ENCODE results near the gene ANKRD27.
"Not testable (repeated sequence)": the region's sequence is repeated elsewhere in the genome, so short reads cannot be mapped to it uniquely, and the experiment has no call there.

ANKRD27 gene

DNA sequence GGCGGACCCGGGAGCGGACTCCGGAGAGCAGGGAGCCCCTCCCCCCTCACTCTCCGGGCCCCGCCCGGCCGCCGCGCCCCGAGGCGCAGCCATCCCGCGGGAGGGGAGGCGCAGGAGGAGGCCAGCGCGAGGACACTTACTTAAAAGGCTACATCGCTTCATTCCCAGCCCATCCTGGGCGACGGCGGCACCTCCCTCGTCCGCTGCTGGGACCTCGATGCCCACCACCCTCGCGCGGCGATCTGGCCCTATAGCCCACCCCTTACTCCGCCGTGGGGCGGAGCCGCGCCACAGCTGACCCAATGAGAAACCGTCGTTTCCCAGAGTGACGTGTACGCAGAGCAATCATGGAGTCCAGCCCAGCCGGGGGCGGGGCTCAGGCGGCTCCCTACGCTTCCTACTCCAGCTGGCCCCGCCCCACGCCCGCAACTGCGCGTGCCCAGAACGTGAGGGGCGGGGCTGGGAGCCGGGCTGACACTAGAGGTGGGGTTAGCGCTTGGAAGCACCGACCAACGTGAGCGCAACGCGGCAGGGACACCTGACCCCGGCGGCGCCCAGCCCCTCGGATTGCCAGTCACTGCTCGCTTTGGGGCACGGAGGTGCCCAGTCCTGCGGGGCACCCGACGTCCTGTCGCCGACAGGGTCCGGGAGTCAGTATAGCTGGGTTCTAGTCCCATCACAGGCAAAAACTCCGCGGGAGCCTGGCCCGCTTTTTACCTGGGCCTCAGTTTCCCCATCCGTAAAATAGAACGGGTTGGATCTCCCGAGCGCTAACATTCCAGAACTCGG is at the start of gene ANKRD27:
TSS of gene ANKRD27 (minus strand) at position 250 of the 789 bp plus-strand sequence. CDS start 16,165 bp downstream, outside the sequence.
- peak; percentile 99 for DNase-seq (ENCODE audit: low spot score)

DNA sequence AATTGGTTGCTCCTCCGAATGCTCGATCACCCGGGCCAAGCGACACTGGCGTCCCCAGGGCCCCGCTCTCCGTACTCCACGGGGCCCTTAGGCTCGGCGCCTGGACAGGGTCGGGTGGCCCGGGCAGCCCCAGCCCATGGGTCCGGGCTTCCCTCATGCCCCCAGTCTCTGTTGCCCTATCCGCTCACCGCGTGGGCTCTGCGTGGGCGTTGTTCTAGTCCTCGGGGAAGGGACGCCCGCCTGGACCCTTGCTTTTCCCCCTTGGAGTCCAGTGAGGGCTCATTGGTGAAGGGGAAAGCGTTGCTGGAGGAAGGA is 45.9 kb upstream of the ANKRD27 start:
- no peak for DNase-seq (ENCODE audit: low spot score)

DNA sequence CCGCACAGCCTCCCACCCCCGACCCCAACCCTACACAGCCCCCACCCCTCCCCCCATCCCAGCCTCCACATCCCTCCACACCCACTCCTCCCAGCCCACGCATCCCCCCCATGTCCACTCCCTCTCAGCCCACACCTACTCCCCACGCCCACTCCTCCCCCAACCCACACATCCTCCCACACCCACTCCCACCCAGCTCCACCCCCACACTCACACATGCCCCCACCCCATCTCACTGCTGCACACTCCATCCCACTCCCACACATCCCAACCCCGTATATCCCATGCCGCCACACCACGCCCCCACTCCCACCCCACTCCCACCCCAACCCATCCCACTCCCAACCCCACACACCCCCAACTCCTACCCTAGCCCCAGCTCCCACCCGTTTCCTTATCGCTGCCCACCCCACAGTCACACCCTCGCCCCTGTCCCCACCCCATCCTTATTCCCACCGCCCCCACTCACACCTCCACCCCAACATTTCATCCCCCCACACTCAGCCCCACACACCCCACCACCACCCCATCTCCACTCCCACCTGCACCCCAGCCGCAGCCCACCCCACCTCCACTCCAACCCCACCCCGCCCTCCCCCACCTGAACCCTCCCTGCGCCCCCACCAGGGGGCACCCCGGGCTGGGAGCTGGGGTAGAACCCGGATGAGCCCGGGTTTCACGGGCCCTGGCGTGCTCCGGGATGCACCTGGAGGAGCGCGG is 45.4 kb upstream of the ANKRD27 start:
- DNase-seq (ENCODE audit: low spot score): no peak

DNA sequence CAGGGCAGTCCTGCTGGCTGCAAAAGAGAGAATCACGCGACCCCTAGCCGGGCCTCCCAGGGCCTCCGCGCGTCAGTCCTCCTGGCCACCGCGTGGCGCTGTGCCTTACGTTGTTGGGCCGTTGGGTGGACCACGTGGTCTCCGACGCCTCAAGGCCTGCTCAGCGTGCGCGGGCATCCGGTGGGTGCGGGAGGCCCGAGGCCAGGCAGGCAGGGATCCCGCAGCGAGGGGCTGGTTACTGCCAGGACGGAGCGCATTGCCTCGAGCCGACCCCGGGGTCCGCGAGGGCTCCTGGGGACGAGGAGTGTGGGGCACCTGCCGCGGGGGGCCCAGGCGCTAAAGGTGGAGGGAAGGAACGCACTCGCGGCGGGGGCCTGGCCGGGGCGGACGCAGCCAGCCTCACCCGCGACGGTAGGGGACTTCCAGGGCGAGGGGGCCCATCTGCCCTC is 44.7 kb upstream of the ANKRD27 start, which contains the start of gene TDRD12:
TSS of gene TDRD12 (plus strand) at position 157 of the 449 bp plus-strand sequence. CDS start 306 bp downstream, outside the sequence.
- DNase-seq (ENCODE audit: low spot score): no peak

DNA sequence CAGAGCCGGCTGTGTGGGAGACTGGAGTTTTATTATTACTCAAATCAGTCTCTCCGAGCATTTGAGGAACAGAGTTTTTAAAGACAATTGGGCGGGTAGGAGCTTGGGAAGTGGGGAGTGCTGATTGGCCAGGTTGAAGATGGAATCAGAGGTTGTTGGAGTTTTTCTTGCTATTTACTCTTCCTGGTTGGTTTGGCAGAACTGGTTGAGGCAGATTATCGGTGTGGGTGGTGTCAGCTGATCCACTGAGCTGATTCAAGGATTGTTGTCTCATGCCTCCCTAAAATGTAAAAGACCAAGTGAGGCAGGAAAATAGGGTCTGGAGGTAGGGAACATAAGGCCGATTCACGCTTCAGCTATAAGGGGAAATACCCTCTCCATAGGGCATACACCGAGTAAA is 43.3 kb upstream of the ANKRD27 start:
- DNase-seq (ENCODE audit: low spot score): no peak

DNA sequence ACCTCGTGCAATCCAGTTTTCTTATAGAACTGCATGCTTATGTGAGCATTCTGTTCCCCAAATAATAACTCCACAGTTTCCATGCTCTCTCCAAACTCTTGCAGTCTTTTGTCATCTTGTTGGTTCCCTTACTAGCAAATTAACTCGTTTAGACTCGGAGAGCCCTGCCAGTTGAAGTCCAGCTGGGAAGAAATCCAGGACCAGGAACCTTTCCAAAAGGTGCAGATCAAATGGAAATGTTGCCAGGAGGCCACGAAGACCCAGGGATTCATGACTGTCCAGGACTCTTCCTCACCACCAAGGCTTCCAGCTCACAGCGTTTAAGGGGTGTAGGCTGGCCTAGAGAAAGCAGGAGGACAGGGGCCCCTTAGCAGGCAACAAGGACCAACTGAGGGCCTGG is 42.5 kb upstream of the ANKRD27 start:
- DNase-seq (ENCODE audit: low spot score): no peak

DNA sequence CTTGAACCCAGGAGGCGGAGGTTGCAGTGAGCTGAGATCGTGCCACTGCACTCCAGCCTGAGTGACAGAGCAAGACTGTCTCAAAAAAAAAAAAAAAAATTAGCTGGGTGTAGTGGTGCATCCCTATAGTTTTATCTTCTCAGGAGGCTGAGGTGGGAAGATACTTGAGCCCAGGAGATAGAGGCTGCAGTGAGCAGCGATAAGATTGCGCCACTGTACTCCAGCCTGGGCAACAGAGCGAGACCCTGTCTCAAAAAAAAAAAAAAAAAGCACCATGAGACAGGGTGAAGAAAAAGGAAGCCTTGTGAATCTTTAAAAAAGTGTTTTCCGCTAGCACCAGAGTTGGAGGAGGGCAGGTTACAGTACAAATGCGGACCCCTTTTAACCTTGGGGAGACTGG is 41.2 kb upstream of the ANKRD27 start:
- DNase-seq (ENCODE audit: low spot score): not testable (repeated sequence)

DNA sequence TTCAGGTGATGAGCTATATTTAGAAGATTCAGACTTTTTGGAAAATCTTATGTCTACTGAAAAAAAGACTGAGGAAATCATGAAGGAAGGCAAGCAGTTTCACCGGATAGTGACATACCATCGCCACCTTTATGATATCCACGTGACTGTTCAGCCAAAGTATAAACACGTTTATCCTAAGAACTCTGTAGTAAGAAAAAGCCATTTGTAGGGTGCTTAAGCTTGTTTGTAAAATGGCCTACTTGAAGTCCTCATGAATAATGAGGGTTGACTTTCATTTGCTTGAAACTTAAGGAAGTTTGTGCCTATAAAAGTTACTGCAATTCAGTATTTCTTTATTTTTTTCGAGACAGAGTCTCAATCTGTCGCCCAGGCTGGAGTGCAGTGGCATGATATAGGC is 36.8 kb upstream of the ANKRD27 start:
- DNase-seq (ENCODE audit: low spot score): no peak

DNA sequence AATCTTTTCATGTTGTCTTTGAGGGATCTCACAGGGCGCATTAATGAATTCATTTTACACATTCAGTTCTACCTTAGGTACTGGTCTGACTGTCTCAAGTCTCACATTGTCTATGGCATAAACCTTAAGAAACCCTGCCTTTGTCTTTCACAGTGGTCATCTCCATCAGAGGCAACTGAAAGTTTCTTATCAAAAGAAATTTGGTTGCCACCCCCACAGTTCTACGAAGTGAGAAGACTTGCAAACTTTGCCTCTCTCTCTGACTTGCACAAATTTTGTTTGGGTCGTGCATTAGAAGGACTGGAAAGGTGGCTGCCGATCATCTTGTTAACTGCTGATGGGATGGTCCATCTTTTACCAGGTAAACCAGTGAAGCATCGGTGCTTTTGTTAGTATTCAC is 34.1 kb upstream of the ANKRD27 start:
- DNase-seq (ENCODE audit: low spot score): no peak

DNA sequence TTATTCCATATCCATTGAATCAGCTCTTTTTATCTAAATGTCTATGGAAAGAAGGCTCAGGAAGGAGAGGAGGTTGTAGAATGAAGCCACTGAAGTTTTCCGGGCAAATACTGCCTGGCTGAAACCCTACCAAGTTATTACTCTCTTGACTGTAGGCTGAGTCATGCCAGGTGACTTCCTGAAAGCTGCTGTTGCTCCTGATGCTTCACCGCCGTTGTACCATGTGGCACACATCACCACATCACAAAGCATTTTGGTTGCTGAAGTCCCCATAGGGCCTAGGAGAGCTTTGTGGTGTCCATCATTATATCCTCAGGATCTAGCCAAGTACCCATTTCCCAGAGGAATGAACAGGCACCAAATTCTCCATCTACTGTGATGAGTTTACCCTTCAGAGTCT is 33.5 kb upstream of the ANKRD27 start:
- no peak for DNase-seq (ENCODE audit: low spot score)

DNA sequence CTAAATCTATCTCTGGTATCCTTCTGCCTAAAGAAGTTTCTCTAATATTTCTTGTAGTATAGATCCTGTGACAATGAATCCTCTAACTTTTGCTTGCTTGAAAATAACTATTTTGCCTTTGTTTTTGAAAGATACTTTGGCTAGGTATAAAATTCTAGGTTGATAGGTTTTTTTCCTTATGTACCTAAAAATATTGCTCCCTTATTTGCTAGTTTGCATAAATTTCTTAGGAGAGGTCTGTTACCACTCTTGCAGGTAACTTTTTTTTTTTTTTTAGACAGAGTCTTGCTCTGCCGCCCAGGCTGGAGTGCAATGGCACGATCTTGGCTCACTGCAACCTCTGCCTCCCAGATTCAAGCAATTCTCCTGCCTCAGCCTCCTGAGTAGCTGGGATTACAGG is 29.0 kb upstream of the ANKRD27 start:
- DNase-seq (ENCODE audit: low spot score): not testable (repeated sequence)

DNA sequence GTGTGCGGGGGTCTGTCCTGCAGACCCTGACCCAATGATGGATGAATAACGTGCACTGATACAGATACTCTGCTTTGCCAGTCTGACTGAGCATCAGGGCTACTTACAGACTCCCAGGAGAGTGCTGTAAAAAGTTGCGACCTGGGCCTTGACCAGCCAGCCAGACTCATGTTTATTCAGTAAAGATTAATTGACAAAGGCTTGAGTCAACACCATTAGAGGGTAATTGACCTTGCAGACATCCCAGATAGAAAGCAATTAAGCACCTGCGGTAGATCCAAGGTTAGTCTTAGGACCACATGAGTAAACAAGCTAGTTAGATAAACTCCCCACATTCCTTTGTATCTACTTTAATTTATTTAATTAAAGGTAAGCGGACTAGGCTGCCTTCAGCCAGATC is 27.0 kb upstream of the ANKRD27 start:
- DNase-seq (ENCODE audit: low spot score): peak; percentile 71

DNA sequence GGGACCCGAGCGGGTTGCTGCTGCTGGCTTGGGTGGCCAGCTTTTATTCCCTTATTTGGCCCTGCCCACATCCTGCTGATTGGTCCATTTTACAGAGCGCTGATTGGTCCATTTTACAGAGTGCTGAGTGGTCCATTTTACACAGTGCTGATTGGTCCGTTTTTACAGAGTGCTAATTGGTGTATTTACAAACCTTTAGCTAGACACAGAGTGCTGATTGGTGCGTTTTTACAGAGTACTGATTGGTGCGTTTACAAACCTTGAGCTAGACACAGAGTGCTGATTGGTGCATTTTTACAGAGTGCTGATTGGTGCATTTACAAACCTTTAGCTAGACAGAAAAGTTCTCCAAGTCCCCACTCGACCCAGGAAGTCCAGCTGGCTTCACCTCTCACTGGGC is 25.1 kb upstream of the ANKRD27 start:
- not testable (repeated sequence) for DNase-seq (ENCODE audit: low spot score)

DNA sequence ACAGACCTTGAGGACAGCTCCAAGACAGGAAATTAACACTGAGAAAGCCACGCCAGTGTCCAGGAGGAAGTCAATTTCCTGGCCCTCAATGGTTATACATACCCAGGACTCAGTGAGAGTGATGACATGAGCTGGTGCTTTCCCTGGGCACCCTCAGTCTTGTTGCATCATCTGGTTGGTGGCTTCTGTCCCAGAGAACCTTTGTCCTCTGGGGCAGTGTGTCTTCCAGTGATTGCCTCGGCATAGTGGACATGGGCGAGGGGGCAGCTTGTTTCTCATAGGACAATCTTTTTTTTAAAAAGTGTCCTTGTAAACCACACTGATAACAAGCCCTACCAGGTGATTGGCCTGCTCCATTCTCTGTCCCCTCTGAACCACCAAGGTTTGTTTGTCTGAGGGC is 21.8 kb upstream of the ANKRD27 start:
- not testable (repeated sequence) for DNase-seq (ENCODE audit: low spot score)

DNA sequence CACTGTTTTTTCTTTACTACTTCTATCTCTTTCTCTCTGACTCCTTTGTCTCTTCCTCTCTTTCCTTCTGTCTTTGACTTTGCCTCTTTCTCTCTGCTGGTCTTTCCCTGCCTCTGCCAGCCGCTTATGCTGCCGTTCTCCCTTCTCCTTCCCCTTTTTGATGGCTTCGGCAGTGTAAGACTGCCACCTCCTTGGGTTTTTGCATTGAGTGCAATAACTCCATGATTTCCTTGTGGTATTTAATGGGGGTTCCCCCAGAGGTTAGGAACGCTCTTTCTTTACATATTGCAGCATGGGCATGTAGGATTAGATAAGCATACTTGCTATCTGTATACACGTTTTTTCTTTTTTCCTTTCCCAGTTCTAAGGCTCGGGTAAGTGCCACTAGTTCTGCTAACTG is 20.5 kb upstream of the ANKRD27 start:
- DNase-seq (ENCODE audit: low spot score): not testable (repeated sequence)

DNA sequence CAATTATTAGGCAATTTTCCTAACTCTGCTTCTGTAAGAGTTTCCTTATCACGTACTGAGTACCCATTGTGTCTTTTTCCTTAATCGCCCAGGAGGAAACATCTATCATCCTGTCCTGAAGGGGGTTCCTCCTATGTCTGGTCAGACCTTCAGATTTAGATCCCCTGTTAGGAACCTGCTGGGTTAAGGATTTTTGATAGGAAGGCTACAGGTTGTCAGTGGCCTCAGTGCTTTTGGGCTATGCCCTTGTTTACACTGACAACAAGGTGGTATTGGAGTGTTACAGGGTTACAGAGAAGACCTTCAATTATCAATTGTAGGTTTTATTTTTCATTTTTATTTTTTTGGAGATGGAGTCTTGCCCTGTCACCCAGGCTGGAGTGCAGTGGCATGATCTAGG is 19.9 kb upstream of the ANKRD27 start:
- not testable (repeated sequence) for DNase-seq (ENCODE audit: low spot score)

DNA sequence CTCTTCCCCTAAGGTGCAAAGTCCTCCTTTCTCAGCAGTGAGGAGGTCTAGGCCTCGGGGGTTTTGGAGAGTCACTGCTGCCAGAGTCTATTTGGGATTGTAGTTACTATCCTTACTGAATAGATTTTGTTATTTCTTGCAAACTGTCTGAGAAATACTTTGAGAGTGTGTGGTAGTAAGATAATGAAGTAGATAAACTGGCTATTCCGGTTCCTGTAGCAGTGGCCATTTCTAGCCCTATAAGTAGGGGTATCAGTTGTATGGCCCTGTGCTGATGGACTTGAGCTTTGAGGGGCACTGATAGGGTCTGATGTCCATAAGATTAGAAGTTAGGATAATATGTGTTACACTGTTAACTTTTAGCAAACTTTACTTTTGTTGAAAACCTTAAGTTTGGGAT is 19.3 kb upstream of the ANKRD27 start:
- not testable (repeated sequence) for DNase-seq (ENCODE audit: low spot score)

DNA sequence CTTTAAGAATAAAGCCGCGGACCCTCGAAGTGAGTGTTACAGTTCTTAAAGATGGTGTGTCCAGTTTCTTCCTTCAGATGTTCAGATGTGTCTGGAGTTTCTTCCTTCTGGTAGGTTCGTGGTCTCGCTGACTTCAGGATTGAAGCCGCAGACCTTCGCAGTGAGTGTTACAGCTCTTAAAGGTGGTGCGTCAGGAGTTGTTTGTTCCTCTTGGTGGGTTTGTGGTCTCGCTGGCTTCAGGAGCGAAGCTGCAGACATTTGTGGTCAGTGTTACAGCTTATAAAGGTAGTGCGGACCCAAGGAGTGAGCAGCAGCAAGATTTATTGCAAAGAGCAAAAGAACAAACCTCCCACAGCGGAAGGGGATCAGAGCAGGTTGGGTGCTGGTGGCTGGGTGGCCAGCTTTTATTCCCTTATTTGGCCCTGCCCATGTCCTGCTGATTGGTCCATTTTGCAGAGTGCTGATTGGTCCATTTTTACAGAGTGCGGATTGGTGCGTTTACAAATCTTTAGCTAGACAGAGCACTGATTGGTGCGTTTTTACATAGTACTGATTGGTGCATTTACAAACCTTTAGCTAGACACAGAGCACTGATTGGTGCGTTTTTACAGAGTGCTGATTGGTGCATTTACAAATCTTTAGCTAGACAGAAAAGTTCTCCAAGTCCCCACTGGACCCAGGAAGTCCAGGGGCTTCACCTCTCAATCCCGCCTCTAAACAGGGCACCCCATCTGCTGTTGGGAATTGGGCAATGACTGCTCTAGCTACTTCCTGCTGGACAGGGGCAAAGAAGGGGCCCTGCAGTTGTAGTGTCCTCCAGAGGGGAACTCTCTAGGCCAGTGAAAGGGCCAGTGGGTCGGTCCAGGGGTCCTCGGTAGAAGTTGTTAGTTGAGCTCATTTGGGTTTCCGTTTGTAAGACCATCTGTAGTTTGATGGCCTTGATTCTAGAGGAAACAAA is 18.4 kb upstream of the ANKRD27 start:
- DNase-seq (ENCODE audit: low spot score): not testable (repeated sequence)

DNA sequence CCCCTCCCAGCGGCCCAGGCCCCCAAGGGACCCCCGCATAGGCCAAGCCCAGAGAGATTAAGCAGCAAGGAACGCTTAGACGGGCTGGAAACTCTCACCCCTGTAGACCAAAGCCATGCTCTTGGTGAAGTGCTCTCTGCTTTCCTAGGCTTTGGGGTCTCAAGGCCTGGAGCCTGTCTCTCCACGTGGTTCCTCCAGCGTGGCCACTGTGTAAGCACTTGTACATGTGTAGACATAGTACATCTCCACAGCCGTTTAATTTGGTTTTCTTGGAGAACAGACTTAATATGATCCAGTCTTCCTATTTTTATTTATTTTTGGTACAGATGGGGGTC is 17.7 kb upstream of the ANKRD27 start:
- DNase-seq (ENCODE audit: low spot score): no peak

DNA sequence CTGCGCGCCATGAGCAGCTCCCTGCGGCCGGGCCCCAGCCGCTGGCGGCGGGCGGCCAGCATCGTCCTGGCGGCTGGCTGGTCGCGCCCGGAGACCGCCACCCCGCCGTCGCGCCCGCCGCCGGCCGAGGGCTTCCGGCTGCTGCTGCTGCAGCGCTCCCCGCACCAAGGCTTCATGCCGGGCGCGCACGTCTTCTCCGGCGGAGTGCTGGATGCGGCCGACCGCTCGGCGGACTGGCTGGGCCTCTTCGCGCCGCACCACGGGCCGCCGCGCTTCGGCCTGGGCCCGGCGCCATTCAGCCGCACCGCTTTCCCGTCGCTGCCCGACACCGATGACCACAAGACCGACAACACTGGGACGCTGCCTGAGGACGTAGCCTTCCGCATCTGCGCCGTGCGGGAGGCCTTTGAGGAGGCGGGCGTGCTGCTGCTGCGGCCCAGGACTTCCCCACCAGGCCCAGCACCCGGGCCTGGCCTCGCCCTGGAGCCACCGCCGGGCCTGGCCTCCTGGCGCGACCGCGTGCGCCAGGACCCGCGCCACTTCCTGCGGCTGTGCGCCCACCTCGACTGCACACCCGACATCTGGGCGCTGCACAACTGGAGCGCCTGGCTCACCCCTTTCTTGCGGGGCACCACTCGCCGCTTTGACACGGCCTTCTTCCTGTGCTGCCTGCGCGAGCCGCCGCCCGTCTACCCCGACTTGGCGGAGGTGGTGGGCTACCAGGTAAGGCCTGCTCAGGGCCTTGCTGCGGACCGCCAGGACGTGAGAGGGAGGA is 17.2 kb upstream of the ANKRD27 start:
- no peak for DNase-seq (ENCODE audit: low spot score)

DNA sequence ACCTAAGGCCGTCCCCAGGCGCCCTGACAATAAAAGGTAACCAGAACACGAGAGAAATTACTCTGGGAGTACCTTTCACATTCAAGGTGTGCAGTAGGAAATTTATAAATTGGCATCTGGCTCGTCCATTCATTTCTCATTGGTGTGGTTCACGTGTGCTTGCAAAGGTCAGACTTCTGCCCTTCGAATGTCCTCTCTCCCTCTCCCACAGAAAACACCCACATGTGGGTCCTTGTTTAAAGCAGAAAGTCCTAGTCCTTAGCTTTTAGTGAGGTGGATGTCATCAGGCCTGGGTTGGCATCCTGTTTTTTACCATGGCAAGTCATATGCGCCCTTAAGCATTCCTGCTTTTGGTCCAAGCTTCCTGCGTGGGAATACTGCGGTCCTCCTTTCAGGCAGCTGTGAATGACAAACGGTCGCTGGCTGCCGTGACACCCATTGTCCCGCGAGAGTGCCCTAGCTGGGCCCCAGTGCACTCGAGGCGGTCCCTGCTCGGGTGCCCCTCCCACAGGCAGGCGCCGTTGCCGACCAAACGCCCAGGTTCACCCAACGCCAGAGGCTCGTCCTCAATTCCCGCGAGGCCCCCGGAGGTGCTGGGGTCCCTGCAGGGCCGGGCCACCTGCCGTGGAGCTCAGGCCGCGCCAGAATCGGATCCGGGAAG is 16.4 kb upstream of the ANKRD27 start, which contains the start of gene NUDT19:
TSS of gene NUDT19 (plus strand) at position 531 of the 661 bp plus-strand sequence. CDS start 140 bp downstream, outside the sequence.
- DNase-seq (ENCODE audit: low spot score): peak; percentile 91

Measured in HuH-7 (cell line).